MM.1S (cell line): ENCODE results near the gene TESK2.

Experiments used
- DNase-seq: peaks from one replicate; pipeline ENCODE4 v3.0.0-alpha.2; 2015
- H2AFZ ChIP-seq: fragments of 300-600 bp; sonication (generic); 2 replicates; pipeline ENCODE4 v1.6.0; 2016; ENCODE audit warnings: antibody characterized with exemption, low read length
- H3F3A ChIP-seq: fragments of 300-600 bp; sonication (generic); 2 replicates; pipeline ENCODE4 v1.6.1; 2016; ENCODE audit warnings: mild to moderate bottlenecking, antibody characterized with exemption, low read length, moderate library complexity, mixed read lengths; ENCODE audit not compliant: insufficient read depth
- H3K27ac ChIP-seq: fragments of 300-600 bp; sonication (generic); 2 replicates; pipeline ENCODE4 v1.5.1; 2016; ENCODE audit warnings: mild to moderate bottlenecking, low read length
- H3K27me3 ChIP-seq: fragments of 300-600 bp; sonication (generic); replicated peaks from 2 replicates; pipeline ENCODE4 v1.6.0; 2016; ENCODE audit warnings: low read length; ENCODE audit not compliant: insufficient read depth
- H3K36me3 ChIP-seq: fragments of 300-600 bp; sonication (generic); replicated peaks from 2 replicates; pipeline ENCODE4 v1.6.1; 2016; ENCODE audit warnings: mild to moderate bottlenecking, low read length, mixed read lengths; ENCODE audit not compliant: insufficient read depth
- H3K4me1 ChIP-seq: fragments of 300-600 bp; sonication (generic); 2 replicates; pipeline ENCODE4 v1.6.1; 2016; ENCODE audit warnings: low read length, mixed read lengths
- H3K4me2 ChIP-seq: fragments of 300-600 bp; sonication (generic); 2 replicates; pipeline ENCODE4 v1.6.0; 2016; ENCODE audit warnings: low read depth, low read length
- H3K4me3 ChIP-seq: fragments of 300-600 bp; sonication (generic); 2 replicates; pipeline ENCODE4 v1.5.1; 2016; ENCODE audit warnings: low read length, mixed read lengths
- H3K79me2 ChIP-seq: fragments of 300-600 bp; sonication (generic); 2 replicates; pipeline ENCODE4 v1.6.1; 2016; ENCODE audit warnings: mixed run types, low read length, mixed read lengths
- H3K9ac ChIP-seq: fragments of 300-600 bp; sonication (generic); 2 replicates; pipeline ENCODE4 v1.6.1; 2016; ENCODE audit warnings: low read length, mixed read lengths
- H3K9me2 ChIP-seq: fragments of 300-600 bp; sonication (generic); replicated peaks from 2 replicates; pipeline ENCODE4 v1.6.1; 2016; ENCODE audit warnings: mild to moderate bottlenecking, low read length, mixed read lengths; ENCODE audit not compliant: insufficient read depth
- H3K9me3 ChIP-seq: fragments of 300-600 bp; sonication (generic); replicated peaks from 2 replicates; pipeline ENCODE4 v1.6.1; 2016; ENCODE audit warnings: mild to moderate bottlenecking, low read length, mixed read lengths; ENCODE audit not compliant: insufficient read depth
- H4K20me1 ChIP-seq: fragments of 300-600 bp; sonication (generic); 2 replicates; pipeline ENCODE4 v1.6.1; 2016; ENCODE audit warnings: mild to moderate bottlenecking, low read length, moderate library complexity, mixed read lengths; ENCODE audit not compliant: insufficient read depth
- CTCF ChIP-seq: fragments of 300-600 bp; sonication (generic); IDR thresholded peaks from 2 replicates; pipeline ENCODE4 v1.5.1; 2016; ENCODE audit warnings: antibody characterized with exemption, low read length, mixed read lengths
- EZH2 ChIP-seq: fragments of 300-600 bp; sonication (generic); optimal IDR thresholded peaks from 2 replicates; pipeline ENCODE3; 2017; ENCODE audit warnings: low read depth, mild to moderate bottlenecking, antibody characterized with exemption, low read length, mixed read lengths
- EZH2phosphoT487 ChIP-seq: fragments of 300-600 bp; sonication (generic); IDR thresholded peaks from 2 replicates; pipeline ENCODE4 v1.6.1; 2018; ENCODE audit warnings: antibody characterized with exemption, low read length

TESK2 gene

GRCh38 chr1:45443580-45444446 lies 47.1 kb downstream of the TESK2 start:
- H3K27me3 ChIP-seq: no peaks in the 10 kb centered on the region
- no peaks in the 10 kb centered on the region for H3K79me2 ChIP-seq
- no peak overlapping the region for H3K27ac ChIP-seq
- H3K9me3 ChIP-seq: no peaks in the 10 kb centered on the region
- H3F3A ChIP-seq: no peaks in the 10 kb centered on the region
- no peaks in the 10 kb centered on the region for H3K36me3 ChIP-seq
- no peaks in the 10 kb centered on the region for H3K4me1 ChIP-seq
- no peak overlapping the region for H3K9ac ChIP-seq
- no peak for TF ChIP-seq EZH2
- no peak for TF ChIP-seq CTCF
- no peak for TF ChIP-seq EZH2phosphoT487
- H4K20me1 ChIP-seq: no peaks in the 10 kb centered on the region
- H3K4me3 ChIP-seq: no peak overlapping the region
- no peak overlapping the region for H3K4me2 ChIP-seq
- DNase-seq: no peak
- no peaks in the 10 kb centered on the region for H3K9me2 ChIP-seq
- H2AFZ ChIP-seq: no peak overlapping the region

GRCh38 chr1:45442272-45442671 lies 48.7 kb downstream of the TESK2 start:
- Histone ChIP-seq H3K9me3 (no peaks in the 10 kb centered on the region), H3F3A (no peaks in the 10 kb centered on the region), H3K4me1 (no peaks in the 10 kb centered on the region), H4K20me1 (no peaks in the 10 kb centered on the region), H2AFZ (no peak overlapping the region), H3K79me2 (no peaks in the 10 kb centered on the region), H3K9ac (no peak overlapping the region), H3K9me2 (no peaks in the 10 kb centered on the region), H3K27me3 (no peaks in the 10 kb centered on the region), H3K36me3 (no peaks in the 10 kb centered on the region), H3K4me3 (no peak overlapping the region), H3K27ac (no peak overlapping the region), H3K4me2 (no peak overlapping the region)
- no peak for TF ChIP-seq CTCF
- no peak for TF ChIP-seq EZH2phosphoT487
- TF ChIP-seq EZH2: no peak
- DNase-seq: no peak

GRCh38 chr1:45437323-45437722 lies 53.6 kb downstream of the TESK2 start:
- no peak overlapping the region for H3K9ac ChIP-seq
- no peaks in the 10 kb centered on the region for H3K9me2 ChIP-seq
- no peak overlapping the region for H3K27ac ChIP-seq
- no peaks in the 10 kb centered on the region for H3K79me2 ChIP-seq
- no peak for TF ChIP-seq EZH2phosphoT487
- no peak for TF ChIP-seq CTCF
- no peak for TF ChIP-seq EZH2
- DNase-seq: no peak
- no peak overlapping the region for H2AFZ ChIP-seq
- no peaks in the 10 kb centered on the region for H3K27me3 ChIP-seq
- no peaks in the 10 kb centered on the region for H4K20me1 ChIP-seq
- no peaks in the 10 kb centered on the region for H3F3A ChIP-seq
- H3K9me3 ChIP-seq: no peaks in the 10 kb centered on the region
- no peaks in the 10 kb centered on the region for H3K4me1 ChIP-seq
- no peak overlapping the region for H3K4me3 ChIP-seq
- no peaks in the 10 kb centered on the region for H3K36me3 ChIP-seq
- no peak overlapping the region for H3K4me2 ChIP-seq
